Activated CD8-positive, alpha-beta memory T cell treated with anti-CD3 and anti-CD28 coated beads, Interleukin-2, amount 50 U/mL, for 24 hours (primary cell): Measurements from ENCODE around the gene DPP6.
"Not testable (repeated sequence)": the region's sequence is repeated elsewhere in the genome, so short reads cannot be mapped to it uniquely, and the experiment has no call there.

Experiments
- DNase-seq: peaks from one replicate; pipeline ENCODE4 v3.0.0-alpha.2; 2020; ENCODE audit errors: extremely low read depth

DPP6 gene

DNA sequence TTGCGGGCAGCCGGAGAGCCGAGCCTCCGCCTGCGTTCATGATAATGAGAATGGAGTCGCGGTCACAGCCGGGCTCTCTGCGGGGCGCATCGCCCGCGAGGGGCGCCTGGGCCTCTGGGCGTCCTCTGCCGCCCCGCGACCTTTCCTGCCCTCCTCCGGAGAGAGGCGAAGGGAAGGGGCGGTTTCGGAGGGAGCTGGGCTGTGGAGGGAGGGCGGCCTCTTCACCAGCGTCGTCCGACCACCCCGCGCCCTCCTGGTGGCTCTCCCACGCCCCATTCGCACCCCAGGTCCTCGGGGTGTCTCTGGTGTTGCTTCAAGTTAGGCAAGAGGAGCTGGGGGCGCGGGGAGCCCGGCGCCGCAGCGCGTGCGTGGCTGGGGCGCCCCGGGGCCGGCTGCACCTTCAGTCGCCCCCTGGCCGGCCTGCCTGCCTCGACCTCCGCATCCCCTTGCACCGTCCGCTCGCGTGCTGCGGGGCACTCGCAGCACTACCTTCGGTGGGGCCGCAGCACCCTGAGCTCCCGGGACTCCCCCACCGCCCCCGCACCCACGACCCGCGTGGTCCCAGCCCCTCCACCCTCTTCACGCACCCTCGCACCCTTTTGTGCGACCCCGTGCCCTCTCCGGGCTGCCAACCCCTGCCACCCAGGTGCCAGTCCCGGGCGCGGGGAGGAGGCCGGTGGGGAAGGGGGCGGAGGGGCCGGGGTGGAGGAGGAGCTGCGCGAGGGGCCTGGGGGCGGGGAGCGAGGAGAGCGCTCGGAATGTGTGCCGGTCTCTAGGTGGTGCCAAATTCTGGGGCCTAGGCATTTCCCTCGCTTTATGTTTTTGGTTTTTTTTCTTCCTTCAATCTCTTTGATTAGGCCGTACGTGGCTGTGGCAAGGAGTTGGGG is at the start of gene DPP6:
Gene DPP6, plus strand, starts transcription at position 756 of the 887 bp plus-strand sequence.
- not testable (repeated sequence) for DNase-seq

GRCh38 chr7:154009423-154009911 is 42.7 kb upstream of the DPP6 start:
- DNase-seq, result not testable (repeated sequence)

DNA sequence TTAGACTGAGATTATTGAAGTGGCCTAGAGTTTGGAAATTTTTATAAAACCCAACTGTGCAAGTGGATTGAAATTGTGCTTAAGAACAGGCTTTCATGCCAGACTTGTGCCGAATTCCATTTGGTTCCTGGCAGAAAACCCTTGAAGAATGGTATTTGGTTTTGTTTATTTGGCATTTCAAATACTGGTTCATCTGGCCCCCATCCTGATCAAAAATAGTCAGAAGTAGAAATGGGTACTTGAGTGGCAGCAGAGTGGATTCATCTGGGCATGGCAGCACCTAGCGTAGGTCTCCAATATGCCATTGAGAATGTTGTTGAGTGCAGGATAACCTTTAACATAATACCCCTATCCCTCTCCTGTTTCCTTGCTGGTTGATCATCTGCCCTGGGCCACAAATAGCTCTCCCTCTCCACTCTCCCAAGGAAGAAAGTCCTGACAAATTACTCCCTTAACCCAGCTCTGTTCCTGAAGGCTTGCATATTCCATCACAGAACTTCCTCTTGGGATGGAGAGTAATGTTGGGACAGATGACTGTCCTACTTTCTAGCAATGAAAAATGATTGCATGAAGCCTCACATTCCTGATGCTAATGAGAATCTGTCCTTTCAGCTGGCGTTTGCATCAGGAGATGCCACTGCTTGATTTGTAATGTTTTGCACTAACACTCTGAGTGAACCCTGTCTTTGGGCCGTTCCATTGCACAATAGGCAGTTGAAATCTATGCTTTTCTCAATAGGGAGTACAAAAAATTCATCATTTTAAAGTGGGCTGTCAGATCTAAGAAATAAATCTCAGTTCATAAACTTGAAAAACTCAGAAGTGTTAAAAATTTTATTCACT is 41.3 kb upstream of the DPP6 start:
- DNase-seq, result not testable (repeated sequence)

DNA sequence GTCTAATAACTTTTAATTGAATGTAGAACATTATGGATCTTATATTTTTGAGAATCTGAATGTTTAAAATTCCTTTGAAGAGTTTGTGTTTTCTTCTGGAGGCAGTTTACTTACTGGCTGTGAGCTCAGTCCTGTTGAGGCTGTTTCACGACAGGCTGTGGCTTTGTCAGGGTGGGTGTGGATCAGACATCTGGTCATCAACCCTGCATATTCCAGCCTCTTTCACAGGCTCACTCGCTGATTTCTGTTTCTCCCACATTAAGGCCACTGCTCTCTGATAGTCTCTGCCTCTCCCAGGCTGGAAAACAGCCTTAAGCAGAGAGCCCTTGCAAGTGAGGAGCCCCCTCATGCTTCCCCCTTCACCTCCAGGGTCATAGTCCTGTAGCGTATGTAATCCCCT is 39.4 kb upstream of the DPP6 start:
- not testable (repeated sequence) for DNase-seq

- DNase-seq, result not testable (repeated sequence)
These were observed 36.6 kb upstream of the DPP6 start for GRCh38 chr7:154015636-154016035.

DNA sequence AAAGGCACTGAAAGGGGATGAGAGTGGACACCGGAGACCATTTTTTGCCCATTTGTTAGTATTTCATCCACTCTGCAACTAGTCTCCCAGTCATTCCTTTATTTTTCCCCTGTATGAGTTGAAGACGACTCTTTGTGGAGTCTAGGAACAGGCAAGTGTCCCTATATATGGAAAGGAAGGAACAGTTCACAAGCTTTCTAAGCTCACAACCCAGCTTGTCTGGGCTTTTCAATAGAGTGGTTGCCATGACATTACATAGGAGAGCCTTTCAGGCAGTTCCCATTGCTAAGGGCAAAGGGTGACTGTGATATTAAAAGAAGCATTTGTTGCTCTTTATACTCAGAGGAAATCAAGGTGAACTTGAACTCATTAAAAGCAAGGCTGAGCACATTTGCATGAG is 33.8 kb upstream of the DPP6 start:
- not testable (repeated sequence) for DNase-seq

DNA sequence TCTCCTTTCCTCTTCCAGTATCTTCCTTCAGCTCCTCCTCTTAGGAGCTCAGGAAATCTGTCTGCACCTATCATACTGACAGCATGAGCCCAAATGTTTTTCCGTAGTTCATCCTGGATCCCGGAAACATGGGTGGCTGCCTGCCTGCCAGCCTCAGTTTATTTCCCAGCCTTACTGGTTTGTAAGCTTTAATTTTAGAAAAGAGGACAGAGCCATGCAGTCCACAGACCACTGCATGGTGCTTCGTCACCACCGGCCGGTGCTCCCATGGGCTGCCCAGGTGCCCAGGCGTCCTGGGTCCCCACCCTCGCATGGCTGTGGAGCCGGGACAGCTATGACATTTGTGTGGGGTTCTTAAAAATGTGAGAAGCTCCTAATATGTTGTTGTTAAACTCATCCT is 24.4 kb upstream of the DPP6 start:
- not testable (repeated sequence) for DNase-seq

- not testable (repeated sequence) for DNase-seq
These were observed 21.6 kb upstream of the DPP6 start for GRCh38 chr7:154030476-154031080.

GRCh38 chr7:154039466-154040165 is 12.6 kb upstream of the DPP6 start:
- DNase-seq, result not testable (repeated sequence)

- DNase-seq, result not testable (repeated sequence)
These were observed 1.8 kb upstream of the DPP6 start for GRCh38 chr7:154050394-154050793.

DNA sequence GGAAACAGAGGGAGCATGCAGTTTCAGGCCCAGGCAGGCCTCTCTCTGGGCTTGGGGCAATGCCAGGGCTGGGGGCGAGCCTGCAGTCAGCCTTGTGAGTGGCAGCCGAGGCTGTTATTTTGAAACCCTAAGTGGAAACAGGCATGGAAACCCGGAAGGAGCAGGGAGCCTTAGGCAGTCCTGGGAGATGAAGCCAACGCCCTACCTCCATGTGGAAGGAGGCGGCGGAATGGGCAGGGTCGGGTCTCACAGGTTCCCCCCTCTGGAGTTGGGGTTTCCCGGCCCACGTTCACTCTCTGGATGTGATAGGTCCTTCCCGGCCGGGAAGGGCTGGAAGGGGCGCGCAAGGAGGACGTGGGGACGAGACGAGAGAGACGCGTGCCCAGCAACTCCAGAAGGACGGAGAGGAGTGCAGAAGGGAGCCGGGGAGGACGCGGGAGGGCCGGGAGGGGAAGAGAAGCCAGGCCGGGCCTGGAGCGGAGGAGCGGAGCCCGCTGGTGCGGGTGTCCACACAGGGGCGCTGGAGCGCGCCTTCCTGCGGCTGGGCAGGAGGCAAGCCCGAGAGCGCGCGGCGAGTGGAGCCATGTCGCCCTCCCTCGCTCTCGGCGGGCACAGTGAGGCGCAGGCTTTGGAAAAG is 1.1 kb upstream of the DPP6 start:
- DNase-seq, result not testable (repeated sequence)

GRCh38 chr7:154052530-154053252 is 493 bp downstream of the DPP6 start:
- not testable (repeated sequence) for DNase-seq

- DNase-seq, result not testable (repeated sequence)
These were observed 1.5 kb downstream of the DPP6 start for GRCh38 chr7:154053466-154054312.

- not testable (repeated sequence) for DNase-seq
These were observed 2.5 kb downstream of the DPP6 start for GRCh38 chr7:154054664-154055063.

DNA sequence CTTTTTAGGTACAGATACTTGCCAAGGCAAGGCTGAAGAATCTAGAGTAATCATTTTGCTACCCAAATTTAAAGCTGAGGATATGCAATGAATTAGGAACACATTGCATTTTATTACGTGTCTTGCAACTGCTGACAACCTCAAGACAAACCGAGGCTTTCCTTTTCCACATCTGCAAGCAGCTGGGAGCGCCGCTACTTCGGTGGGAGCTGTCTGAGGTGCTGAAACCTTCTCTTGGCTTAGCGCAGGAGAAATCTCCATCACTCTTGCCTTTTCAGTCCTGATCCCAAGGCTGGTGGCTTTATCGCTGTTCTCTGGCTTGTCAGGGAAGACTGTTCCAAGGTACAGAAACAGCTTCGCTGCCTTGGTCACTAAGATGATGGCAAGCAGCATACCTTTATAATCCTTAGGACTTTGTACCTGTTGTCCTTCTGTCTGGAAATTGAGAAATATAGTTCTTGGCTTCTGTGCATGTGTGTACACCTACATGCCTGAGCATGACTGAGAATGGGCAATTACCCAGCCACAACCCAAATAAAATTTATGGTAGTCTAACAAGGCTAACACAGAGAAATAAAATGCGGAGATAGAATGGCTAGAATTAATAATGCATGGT is 3.4 kb downstream of the DPP6 start:
- not testable (repeated sequence) for DNase-seq

GRCh38 chr7:154058783-154059182 is 6.6 kb downstream of the DPP6 start:
- DNase-seq, result not testable (repeated sequence)

DNA sequence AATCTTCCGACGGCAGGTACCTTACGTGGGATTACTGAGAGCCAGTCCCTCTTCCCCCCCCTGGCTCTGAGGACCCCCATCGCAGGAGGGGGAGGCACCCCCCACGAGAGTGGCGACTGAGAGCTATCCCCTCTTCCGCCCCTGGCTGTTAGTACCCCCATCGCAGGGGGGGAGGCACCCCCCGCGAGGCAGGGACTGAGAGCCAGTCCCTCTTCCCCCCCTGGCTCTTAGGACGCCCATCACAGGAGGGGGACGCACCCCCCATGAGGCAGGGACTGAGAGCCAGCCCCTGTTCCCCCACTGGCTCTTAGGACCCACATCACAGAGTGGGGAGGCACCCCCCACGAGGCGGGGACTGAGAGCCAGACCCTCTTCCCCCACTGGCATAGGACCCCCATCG is 8.4 kb downstream of the DPP6 start:
- not testable (repeated sequence) for DNase-seq

- DNase-seq, result not testable (repeated sequence)
These were observed 19.6 kb downstream of the DPP6 start for GRCh38 chr7:154071833-154072232.
